PFSK-1 (cell line): ENCODE measurements around the gene PPP1R12B.

Experiments
- FOXP2 ChIP-seq: optimal IDR thresholded peaks from 2 replicates; pipeline ENCODE3; 2011; ENCODE audit warnings: borderline replicate concordance, control low read depth, inconsistent platforms; ENCODE audit not compliant: insufficient read depth; ENCODE audit errors: extremely low read length, extremely low read depth
- POLR2AphosphoS5 ChIP-seq: IDR thresholded peaks from 2 replicates; pipeline ENCODE4 v1.6.1; 2012; ENCODE audit warnings: low read depth, mild to moderate bottlenecking, control low read depth, low read length, moderate library complexity
- SIN3A ChIP-seq: IDR thresholded peaks from 2 replicates; pipeline ENCODE4 v1.6.1; 2012; ENCODE audit warnings: mild to moderate bottlenecking, low read length, moderate library complexity, borderline replicate concordance; ENCODE audit not compliant: insufficient read depth
- TAF1 ChIP-seq: IDR thresholded peaks from 2 replicates; pipeline ENCODE4 v1.6.1; 2012; ENCODE audit warnings: low read length, control low read depth, borderline replicate concordance; ENCODE audit not compliant: insufficient read depth
- TF ChIP-seq, protein P1 (sequence below), 2 experiments: IDR thresholded peaks; 2 replicates each; pipeline versions ENCODE4 v1.6.1 to v1.8.0; 2011 to 2012; ENCODE audit warnings: low read depth in 2 of 2, low read length in 2 of 2, control low read depth in 1 of 2, inconsistent platforms in 1 of 2, mild to moderate bottlenecking in 1 of 2, moderate library complexity in 1 of 2; ENCODE audit not compliant: insufficient read depth in 1 of 2

The PPP1R12B gene

DNA sequence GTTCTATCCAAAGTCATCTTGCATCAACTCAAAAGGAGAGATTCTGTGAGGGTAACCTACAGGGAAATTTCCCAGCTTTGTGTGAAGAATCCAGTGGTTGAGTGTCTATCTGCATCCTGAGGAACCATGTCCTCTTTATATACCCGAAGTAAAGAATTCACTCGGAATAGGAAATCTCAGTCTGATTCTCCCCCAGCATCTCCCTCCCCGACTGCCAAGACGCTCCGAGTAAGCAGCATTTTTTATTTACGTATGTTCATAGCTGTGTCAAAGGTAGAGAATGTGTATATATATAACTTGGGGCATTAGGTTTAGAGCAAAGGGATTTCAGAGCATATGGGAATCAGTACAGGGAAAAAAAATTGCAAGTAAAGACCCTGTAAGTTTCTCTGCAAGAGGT lies 191.5 kb downstream of the PPP1R12B start:
- TF ChIP-seq, protein P1, sequence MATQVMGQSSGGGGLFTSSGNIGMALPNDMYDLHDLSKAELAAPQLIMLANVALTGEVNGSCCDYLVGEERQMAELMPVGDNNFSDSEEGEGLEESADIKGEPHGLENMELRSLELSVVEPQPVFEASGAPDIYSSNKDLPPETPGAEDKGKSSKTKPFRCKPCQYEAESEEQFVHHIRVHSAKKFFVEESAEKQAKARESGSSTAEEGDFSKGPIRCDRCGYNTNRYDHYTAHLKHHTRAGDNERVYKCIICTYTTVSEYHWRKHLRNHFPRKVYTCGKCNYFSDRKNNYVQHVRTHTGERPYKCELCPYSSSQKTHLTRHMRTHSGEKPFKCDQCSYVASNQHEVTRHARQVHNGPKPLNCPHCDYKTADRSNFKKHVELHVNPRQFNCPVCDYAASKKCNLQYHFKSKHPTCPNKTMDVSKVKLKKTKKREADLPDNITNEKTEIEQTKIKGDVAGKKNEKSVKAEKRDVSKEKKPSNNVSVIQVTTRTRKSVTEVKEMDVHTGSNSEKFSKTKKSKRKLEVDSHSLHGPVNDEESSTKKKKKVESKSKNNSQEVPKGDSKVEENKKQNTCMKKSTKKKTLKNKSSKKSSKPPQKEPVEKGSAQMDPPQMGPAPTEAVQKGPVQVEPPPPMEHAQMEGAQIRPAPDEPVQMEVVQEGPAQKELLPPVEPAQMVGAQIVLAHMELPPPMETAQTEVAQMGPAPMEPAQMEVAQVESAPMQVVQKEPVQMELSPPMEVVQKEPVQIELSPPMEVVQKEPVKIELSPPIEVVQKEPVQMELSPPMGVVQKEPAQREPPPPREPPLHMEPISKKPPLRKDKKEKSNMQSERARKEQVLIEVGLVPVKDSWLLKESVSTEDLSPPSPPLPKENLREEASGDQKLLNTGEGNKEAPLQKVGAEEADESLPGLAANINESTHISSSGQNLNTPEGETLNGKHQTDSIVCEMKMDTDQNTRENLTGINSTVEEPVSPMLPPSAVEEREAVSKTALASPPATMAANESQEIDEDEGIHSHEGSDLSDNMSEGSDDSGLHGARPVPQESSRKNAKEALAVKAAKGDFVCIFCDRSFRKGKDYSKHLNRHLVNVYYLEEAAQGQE (IDR thresholded peaks at IDR 0.05; ENCODE audit: insufficient read depth in 1 of 2, low read depth in 2 of 2, low read length in 2 of 2) = no peak
- no peak for TF ChIP-seq TAF1
- TF ChIP-seq SIN3A = no peak
- no peak for TF ChIP-seq FOXP2
- TF ChIP-seq POLR2AphosphoS5 = no peak

DNA sequence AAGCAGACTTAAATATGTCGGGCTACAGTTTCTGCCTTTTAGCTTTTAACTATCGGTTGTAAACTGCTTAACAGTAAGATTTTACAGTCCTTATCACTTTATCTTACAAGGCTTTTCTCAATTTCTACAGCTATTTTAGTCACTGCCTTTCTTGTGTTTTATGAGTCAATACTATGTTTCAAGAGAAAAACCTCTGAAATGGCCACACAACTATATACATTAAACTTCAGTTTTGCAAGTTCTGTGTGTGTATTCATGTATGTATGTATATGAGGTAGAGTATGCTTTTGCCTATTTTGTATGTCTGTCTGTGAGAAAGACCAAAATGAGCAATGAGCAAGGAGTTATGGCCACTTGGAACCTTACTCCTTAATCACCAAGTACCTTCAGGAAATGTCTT lies 191.9 kb downstream of the PPP1R12B start:
- TF ChIP-seq, protein P1 (IDR thresholded peaks at IDR 0.05; ENCODE audit: insufficient read depth in 1 of 2, low read depth in 2 of 2, low read length in 2 of 2) = no peak
- no peak for TF ChIP-seq TAF1
- TF ChIP-seq FOXP2 = no peak

DNA sequence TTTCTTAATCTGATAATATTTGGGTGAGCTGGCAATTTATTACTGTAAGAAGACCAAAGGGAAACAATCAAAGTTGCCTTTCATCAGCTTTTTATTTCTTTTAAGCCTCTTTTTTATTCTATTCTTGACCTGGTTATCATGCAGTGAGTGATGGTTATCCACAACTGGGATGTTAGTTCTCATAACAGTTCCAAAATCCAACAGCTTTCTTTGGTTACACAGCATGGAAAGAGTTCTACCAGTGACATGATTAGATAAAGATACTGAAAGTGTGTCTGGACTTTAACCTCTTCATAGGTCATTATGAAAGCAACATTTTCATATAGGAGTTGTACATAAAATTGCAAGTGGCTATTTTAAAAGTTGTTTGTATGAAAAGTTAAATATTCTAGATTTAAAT lies 198.7 kb downstream of the PPP1R12B start:
- TF ChIP-seq FOXP2 (no peak), POLR2AphosphoS5 (no peak), TAF1 (no peak), SIN3A (no peak)
- TF ChIP-seq, protein P1 (IDR thresholded peaks at IDR 0.05; ENCODE audit: insufficient read depth in 1 of 2, low read depth in 2 of 2, low read length in 2 of 2) = no peak

DNA sequence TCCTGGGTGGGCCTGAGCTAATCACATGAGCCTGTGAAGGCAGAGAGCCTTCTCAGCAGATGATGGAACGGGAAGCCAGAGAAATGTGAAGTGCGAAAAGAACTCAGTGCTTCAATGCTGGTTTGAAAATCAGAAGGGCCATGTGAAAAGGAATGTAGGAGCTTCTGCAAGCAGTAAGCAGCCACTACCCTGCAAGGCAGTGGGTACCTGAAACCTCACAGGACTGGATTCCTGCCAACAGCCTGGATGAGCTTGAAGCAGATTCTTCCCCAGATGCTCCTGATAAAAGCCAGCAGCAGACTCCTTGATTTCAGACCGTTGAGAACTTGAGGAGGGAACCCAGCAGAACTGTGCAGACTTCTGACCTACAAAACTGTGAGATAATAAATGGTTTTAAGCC lies 203.2 kb downstream of the PPP1R12B start:
- TF ChIP-seq POLR2AphosphoS5 = no peak
- TF ChIP-seq TAF1 = no peak
- no peak for TF ChIP-seq FOXP2
- no peak for TF ChIP-seq SIN3A
- TF ChIP-seq, protein P1 (IDR thresholded peaks at IDR 0.05; ENCODE audit: insufficient read depth in 1 of 2, low read depth in 2 of 2, low read length in 2 of 2) = no peak

DNA sequence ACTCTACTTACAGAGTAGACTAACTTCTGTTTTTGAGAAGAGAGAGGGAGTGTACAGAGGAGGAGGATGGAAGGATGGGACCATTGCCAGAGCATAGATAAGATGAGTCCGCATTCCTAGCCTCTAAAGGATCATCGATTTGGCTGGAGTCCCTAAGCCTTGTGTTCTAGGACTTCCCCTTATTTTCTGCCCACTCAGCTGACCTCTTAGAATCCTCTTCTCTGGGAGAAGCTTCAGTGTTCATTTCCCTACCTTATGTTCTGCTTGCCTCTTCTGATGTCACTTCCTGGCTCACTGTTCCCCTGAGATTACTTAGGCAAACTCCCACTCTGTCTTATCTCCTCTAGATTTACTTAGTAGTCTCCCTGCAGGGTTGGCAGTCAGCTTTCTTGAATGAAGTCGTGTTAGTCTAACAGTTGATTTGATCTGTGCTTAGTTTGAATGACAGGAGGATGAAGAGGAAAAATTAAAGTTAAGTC lies 205.1 kb downstream of the PPP1R12B start:
- 0 out of 2 replicates have a peak, but pooled peaks have one; percentile 47 for TF ChIP-seq POLR2AphosphoS5
- TF ChIP-seq, protein P1 (IDR thresholded peaks at IDR 0.05; ENCODE audit: insufficient read depth in 1 of 2, low read depth in 2 of 2, low read length in 2 of 2) = no peak; a peak in 1 of 4 replicates
